Spleen (tissue), 11 donors: ENCODE results near the gene OMP. TPM values are rescaled to one million over a fixed set of nuclear protein-coding genes. Genes with fewer than 3 reads are reported as not detected.

Experiments
- DNase-seq: peaks from one replicate; pipeline ENCODE4 v3.0.0-alpha.2; 2020
- H3K27ac ChIP-seq, 8 donors: fragments of 200-600 bp; sonication (generic) in 7 of 8; 1 replicate in 4 of 8; 2 replicates in 4 of 8; pipeline versions ENCODE4 v1.5.0 to v1.8.0; 2016 to 2021; ENCODE audit warnings: inconsistent platforms in 4 of 8, mild to moderate bottlenecking in 4 of 8, moderate library complexity in 1 of 8
- H3K27me3 ChIP-seq, 7 donors: fragments of 200-600 bp; sonication (generic) in 6 of 7; replicated peaks in 1 of 7; 1 replicate in 4 of 7; 2 replicates in 3 of 7; pipeline versions ENCODE4 v1.5.0 to v1.8.0; 2016 to 2021; ENCODE audit warnings: inconsistent platforms in 3 of 7, mild to moderate bottlenecking in 1 of 7
- H3K36me3 ChIP-seq, 6 donors: fragments of 200-600 bp; sonication (generic) in 5 of 6; 1 replicate in 4 of 6; 2 replicates in 2 of 6; pipeline versions ENCODE4 v1.5.0 to v1.8.0; 2016 to 2021; ENCODE audit warnings: inconsistent platforms in 2 of 6
- H3K4me1 ChIP-seq, 6 donors: fragments of 200-600 bp; sonication (generic) in 5 of 6; 1 replicate in 3 of 6; 2 replicates in 3 of 6; pipeline versions ENCODE4 v1.5.0 to v1.8.0; 2016 to 2021; ENCODE audit warnings: inconsistent platforms in 3 of 6
- H3K4me3 ChIP-seq, 8 donors: fragments of 200-600 bp; sonication (generic) in 7 of 8; 1 replicate in 4 of 8; 2 replicates in 4 of 8; pipeline versions ENCODE4 v1.5.0 to v1.8.0; 2016 to 2021; ENCODE audit warnings: inconsistent platforms in 4 of 8, mild to moderate bottlenecking in 4 of 8, moderate library complexity in 2 of 8
- H3K9me3 ChIP-seq, 8 donors: fragments of 200-600 bp; sonication (generic) in 7 of 8; 1 replicate in 4 of 8; 2 replicates in 4 of 8; pipeline versions ENCODE4 v1.5.0 to v1.8.0; 2016 to 2021; ENCODE audit warnings: inconsistent platforms in 4 of 8
- POLR2A ChIP-seq, 3 donors: fragments of 450-650 bp; IDR thresholded peaks; one replicate each; pipeline ENCODE4 v1.5.1; 2017; ENCODE audit warnings: antibody characterized with exemption in 3 of 3, mild to moderate bottlenecking in 1 of 3
- POLR2AphosphoS5 ChIP-seq, 3 donors: sonication (generic); formaldehyde crosslinking; IDR thresholded peaks; one replicate each; pipeline ENCODE4 v1.5.1; 2017; ENCODE audit warnings: antibody characterized with exemption in 3 of 3
- WGBS, 5 donors: extraction: QIAGEN DNeasy Blood & Tissue Kit in 3 of 5; methylation state at CpG; one replicate each; pipeline versions ENCODE4 v1.1.5 to v1.1.7; 2013 to 2018; 5-methylcytosine and 5-hydroxymethylcytosine counted together
- intact Hi-C: fragments of 100-400 bp; cut with DNase I; formaldehyde crosslinking; loops from one replicate; pipeline ENCODE4 v1.15.0; 2023; ENCODE audit warnings: low total_unique reads
- polyA plus RNA-seq, 3 donors: library from polyadenylated mRNA; stranded (reverse); fragments of 200-250 nt; gene quantifications; one replicate each; pipeline ENCODE4 v1.2.1, GENCODE V29; 2013
- total RNA-seq, 7 donors: library from RNA; depleted of rRNA in 3 of 7; stranded (reverse); fragments of >200 nt in 3 of 7; fragmentation: NEBNext Ultra II Directional in 4 of 7; extraction: Animal tissue kit (Norgen Biotek cat#: 25700) in 4 of 7; gene quantifications; one replicate each; pipeline versions ENCODE4 v1.1.0 to v1.2.1, GENCODE V29; 2016 to 2021
- TF ChIP-seq, protein P1 (sequence below), 11 experiments: fragments of 200-600 bp in 7 of 11; fragments of 450-650 bp in 4 of 11; sonication (generic) in 4 of 11; IDR thresholded peaks in 8 of 11; conservative IDR thresholded peaks in 3 of 11; 1 replicate in 7 of 11; 2 replicates in 4 of 11; pipeline versions ENCODE4 v1.4.0 to v1.8.0; 2016 to 2021; ENCODE audit warnings: antibody characterized with exemption in 11 of 11, inconsistent platforms in 4 of 11, mild to moderate bottlenecking in 1 of 11
- donor health status: healthy with polysubstance abuse.
- donor health status: DM: no; HTN: no; CAD: no; lungs with moderate emphysema.
- donor health status: DM: no; HTN: no; CAD: no.
- donor health status: Bipolar disorder and iron deficiency.
- donor health status: healthy.
- donor health status: DM: no; HTN: no; CAD: no.
- donor health status: DM: yes; HTN: yes; CAD: no.

The OMP gene
- total and polyA plus RNA-seq, 10 donors: 0.51 to 0.64 TPM; not detected in 8

DNA sequence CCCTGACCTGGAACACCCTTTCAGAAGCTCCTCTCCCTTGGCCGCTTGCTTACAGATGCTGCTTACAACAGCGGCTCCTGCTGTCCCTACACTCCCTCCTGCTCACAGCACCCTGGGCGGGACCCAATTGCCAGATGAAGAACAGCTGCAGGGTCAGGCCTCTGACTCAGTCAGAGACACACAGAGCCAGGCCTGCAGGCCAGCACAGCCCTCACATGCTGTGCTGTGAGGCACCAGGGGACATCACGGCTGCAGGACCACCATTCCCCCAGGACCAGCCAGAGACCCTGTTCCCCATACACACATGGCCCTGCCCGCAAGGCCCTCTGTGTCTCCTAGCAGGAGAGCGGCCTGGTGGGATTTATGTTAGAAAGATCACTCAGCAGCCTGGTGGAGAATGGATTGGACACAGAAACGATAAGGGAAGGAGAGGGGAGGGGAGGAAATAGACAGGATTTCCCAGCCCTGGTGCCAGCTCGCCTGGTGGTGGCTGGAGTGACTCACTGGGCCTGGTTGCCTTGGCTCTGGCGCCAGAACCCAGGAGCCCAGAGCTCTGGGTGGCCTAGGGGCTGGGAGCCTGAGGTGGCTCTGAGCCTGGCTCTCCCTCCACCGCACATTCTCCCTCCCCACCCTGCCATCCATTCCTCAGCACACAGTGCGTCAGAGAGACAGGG, 29.2 kb upstream of the OMP start:
- Histone ChIP-seq H3K9me3 (no peaks in the 10 kb centered on the region), H3K4me1 (peaks cover 22 to 45% (median 39%) of the 10 kb centered on the region in 6 donors), H3K36me3 (no peaks in the 10 kb centered on the region), H3K27ac (peak overlapping the region; percentile 62 to 83 (median 72)), H3K4me3 (no peak overlapping the region), H3K27me3 (no peaks in the 10 kb centered on the region)
- WGBS, 5 donors: 44 to 63% (median 62%) methylated on average over 11 of the region's 11 CpGs
- peak in 1 of 3 donors; percentile 13 for TF ChIP-seq POLR2A (IDR thresholded peaks at IDR 0.05)
- TF ChIP-seq, protein P1, sequence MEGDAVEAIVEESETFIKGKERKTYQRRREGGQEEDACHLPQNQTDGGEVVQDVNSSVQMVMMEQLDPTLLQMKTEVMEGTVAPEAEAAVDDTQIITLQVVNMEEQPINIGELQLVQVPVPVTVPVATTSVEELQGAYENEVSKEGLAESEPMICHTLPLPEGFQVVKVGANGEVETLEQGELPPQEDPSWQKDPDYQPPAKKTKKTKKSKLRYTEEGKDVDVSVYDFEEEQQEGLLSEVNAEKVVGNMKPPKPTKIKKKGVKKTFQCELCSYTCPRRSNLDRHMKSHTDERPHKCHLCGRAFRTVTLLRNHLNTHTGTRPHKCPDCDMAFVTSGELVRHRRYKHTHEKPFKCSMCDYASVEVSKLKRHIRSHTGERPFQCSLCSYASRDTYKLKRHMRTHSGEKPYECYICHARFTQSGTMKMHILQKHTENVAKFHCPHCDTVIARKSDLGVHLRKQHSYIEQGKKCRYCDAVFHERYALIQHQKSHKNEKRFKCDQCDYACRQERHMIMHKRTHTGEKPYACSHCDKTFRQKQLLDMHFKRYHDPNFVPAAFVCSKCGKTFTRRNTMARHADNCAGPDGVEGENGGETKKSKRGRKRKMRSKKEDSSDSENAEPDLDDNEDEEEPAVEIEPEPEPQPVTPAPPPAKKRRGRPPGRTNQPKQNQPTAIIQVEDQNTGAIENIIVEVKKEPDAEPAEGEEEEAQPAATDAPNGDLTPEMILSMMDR (IDR thresholded peaks at IDR 0.05 in 8 of 11, conservative IDR thresholded peaks at IDR 0.05 in 3 of 11): peak in 8 of 11 experiments; percentile 13 to 58 (median 34)
- peak; percentile 64 to 83 (median 76) for TF ChIP-seq POLR2AphosphoS5 (IDR thresholded peaks at IDR 0.05)
- DNase-seq: peak; percentile 78
- intact Hi-C loops: no loop called here

DNA sequence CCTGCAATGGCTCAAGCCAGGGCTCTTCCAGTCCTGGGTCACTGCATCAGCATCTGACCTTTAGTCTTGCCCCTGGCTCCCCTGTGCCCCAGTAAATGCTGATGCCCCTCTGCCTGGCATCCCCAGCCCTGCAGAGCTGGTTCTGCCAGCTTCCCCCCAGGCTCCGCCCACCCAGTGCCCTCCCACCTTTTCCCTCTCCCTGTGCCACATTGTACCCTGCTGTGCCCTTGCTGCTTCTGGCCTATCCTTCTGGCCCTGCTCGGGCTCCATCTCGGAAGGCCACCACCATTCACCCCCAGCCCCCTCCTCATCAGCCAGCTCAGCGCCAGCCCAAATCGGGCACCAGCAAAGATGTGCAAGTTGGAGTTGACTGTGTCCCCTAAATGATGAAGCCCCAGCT, 28.4 kb upstream of the OMP start:
- Histone ChIP-seq H3K36me3 (no peaks in the 10 kb centered on the region), H3K9me3 (no peaks in the 10 kb centered on the region), H3K4me1 (peaks cover 22 to 43% (median 38%) of the 10 kb centered on the region in 6 donors), H3K27ac (peak overlapping the region; percentile 62 to 83 (median 72)), H3K27me3 (no peaks in the 10 kb centered on the region), H3K4me3 (no peak overlapping the region)
- DNase-seq: no peak
- intact Hi-C loops: no loop called here
- TF ChIP-seq POLR2AphosphoS5 (IDR thresholded peaks at IDR 0.05) (no peak), POLR2A (IDR thresholded peaks at IDR 0.05) (no peak)
- TF ChIP-seq, protein P1 (IDR thresholded peaks at IDR 0.05 in 8 of 11, conservative IDR thresholded peaks at IDR 0.05 in 3 of 11): no peak
- WGBS, 5 donors: 74 to 93% (median 86%) methylated on average over 5 of the region's 5 CpGs

DNA sequence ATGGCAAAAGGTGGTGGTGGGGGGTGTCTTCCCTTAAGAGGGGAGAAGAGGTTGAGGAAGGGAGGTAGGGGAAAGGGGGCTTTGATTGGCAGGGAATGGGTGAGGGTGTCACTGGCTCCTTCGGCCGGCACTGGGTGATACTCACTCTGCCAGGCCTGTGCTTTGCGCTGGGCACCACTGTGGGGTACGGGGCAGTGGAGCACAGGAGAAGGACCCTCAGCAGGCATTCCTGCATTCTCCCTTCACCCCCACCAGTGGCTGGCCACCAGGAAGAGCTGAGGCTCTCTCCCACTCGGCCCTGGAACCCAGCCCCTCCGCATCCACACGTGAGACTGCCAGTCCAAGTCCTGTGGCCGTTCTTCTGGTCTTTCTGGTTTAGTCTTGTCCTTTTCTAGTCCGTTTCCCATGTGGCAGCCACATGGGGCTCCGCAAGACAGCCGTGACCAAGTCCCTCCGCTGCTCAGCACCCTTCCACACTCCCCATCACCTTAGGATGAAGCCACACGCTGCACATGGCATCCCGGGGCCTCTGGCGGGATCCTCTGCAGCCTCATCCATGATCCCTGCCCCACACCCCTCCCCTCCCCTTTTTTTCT, 27.9 kb upstream of the OMP start:
- H3K27me3 ChIP-seq: no peaks in the 10 kb centered on the region
- no peak overlapping the region for H3K4me3 ChIP-seq
- peak overlapping the region in 5 of 8 donors; percentile 70 to 83 (median 75) for H3K27ac ChIP-seq
- no peaks in the 10 kb centered on the region for H3K36me3 ChIP-seq
- no peak for DNase-seq
- 84 to 89% (median 88%) methylated on average over 14 to 15 of the region's 15 CpGs for WGBS, 5 donors
- no peaks in the 10 kb centered on the region for H3K9me3 ChIP-seq
- TF ChIP-seq POLR2A (IDR thresholded peaks at IDR 0.05): no peak
- intact Hi-C loops: no loop called here
- peaks cover 22 to 43% (median 38%) of the 10 kb centered on the region in 6 donors for H3K4me1 ChIP-seq

DNA sequence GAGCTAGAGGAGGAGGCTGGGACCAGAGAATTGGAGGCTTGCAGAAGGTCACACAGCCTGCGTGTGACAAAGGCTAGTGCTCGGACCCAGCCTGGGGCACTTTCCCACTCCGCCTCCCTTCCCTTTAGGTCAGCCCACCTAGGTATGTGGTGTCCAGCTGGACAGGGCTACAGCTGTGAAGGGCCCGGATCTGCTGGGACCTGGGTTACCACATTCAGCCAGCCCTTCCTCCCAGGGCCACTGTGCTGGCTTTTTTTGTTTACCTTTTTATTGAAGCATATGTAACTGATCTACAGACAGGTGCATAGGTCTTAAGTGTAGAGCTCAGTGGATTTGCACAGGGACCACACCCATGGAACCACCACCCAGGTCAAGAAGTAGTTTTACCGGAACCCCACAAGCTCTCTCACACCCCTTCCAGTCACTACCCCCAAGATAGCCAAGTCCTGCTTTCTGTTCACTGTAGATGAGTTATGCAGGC, 27.2 kb upstream of the OMP start:
- H3K4me1 ChIP-seq: peaks cover 22 to 43% (median 38%) of the 10 kb centered on the region in 6 donors
- intact Hi-C loops: no loop called here
- no peaks in the 10 kb centered on the region for H3K9me3 ChIP-seq
- no peak overlapping the region for H3K4me3 ChIP-seq
- DNase-seq: no peak
- TF ChIP-seq POLR2AphosphoS5 (IDR thresholded peaks at IDR 0.05) (no peak), POLR2A (IDR thresholded peaks at IDR 0.05) (no peak)
- TF ChIP-seq, protein P1 (IDR thresholded peaks at IDR 0.05 in 8 of 11, conservative IDR thresholded peaks at IDR 0.05 in 3 of 11): no peak
- H3K27me3 ChIP-seq: no peaks in the 10 kb centered on the region
- H3K36me3 ChIP-seq: no peaks in the 10 kb centered on the region
- WGBS, 5 donors: 87 to 99% (median 89%) methylated on average over 5 of the region's 5 CpGs
- peak overlapping the region in 2 of 8 donors; percentile 80 to 83 for H3K27ac ChIP-seq
